Smooth muscle cell (in vitro differentiated cells): Measurements from ENCODE around the gene SDK2. TPM values are rescaled to one million over a fixed set of nuclear protein-coding genes. Genes with fewer than 3 reads are reported as not detected.

Experiments
- DNase-seq: peaks from one replicate; lab custom pipeline; 2025; ENCODE audit not compliant: unreplicated experiment; lab: John Stamatoyannopoulos, UW
- H2AFZ ChIP-seq: fragments of 200-600 bp; sonication (generic); 2 replicates; pipeline ENCODE4 v1.6.0; 2016; ENCODE audit warnings: antibody characterized with exemption, low read depth, mild to moderate bottlenecking
- H3F3A ChIP-seq: fragments of 200-600 bp; sonication (generic); 2 replicates; pipeline ENCODE4 v1.6.0; 2017; ENCODE audit warnings: antibody characterized with exemption, low read depth
- H3K27ac ChIP-seq: fragments of 200-600 bp; sonication (generic); 2 replicates; pipeline ENCODE4 v1.5.1; 2016; ENCODE audit warnings: low read depth, mild to moderate bottlenecking
- H3K27me3 ChIP-seq: fragments of 200-600 bp; sonication (generic); 2 replicates; pipeline ENCODE4 v1.6.1; 2016; ENCODE audit warnings: low read depth, mild to moderate bottlenecking
- H3K36me3 ChIP-seq: fragments of 200-600 bp; sonication (generic); 2 replicates; pipeline ENCODE4 v1.5.1; 2016; ENCODE audit warnings: low read depth
- H3K4me1 ChIP-seq: fragments of 200-600 bp; sonication (generic); 2 replicates; pipeline ENCODE4 v1.5.1; 2016; ENCODE audit warnings: low read depth
- H3K4me2 ChIP-seq: fragments of 200-600 bp; sonication (generic); 2 replicates; pipeline ENCODE4 v1.6.0; 2016; ENCODE audit warnings: mild to moderate bottlenecking
- H3K4me3 ChIP-seq: fragments of 200-600 bp; sonication (generic); 2 replicates; pipeline ENCODE4 v1.5.1; 2016; ENCODE audit warnings: mild to moderate bottlenecking
- H3K79me2 ChIP-seq: fragments of 200-600 bp; sonication (generic); 2 replicates; pipeline ENCODE4 v1.6.0; 2016; ENCODE audit warnings: low read depth, mild to moderate bottlenecking
- H3K9ac ChIP-seq: fragments of 200-600 bp; sonication (generic); 2 replicates; pipeline ENCODE4 v1.6.0; 2016; ENCODE audit warnings: low read depth
- H3K9me3 ChIP-seq: fragments of 200-600 bp; sonication (generic); replicated peaks from 2 replicates; pipeline ENCODE4 v1.5.1; 2016; ENCODE audit warnings: low read depth
- H4K20me1 ChIP-seq: fragments of 200-600 bp; sonication (generic); 2 replicates; pipeline ENCODE4 v1.6.0; 2016; ENCODE audit warnings: low read depth
- WGBS: methylation state at CpG from one replicate; pipeline ENCODE4 v1.1.7; 2016; ENCODE audit warnings: low lambda C conversion rate; 5-methylcytosine and 5-hydroxymethylcytosine counted together
- polyA plus RNA-seq: library from polyadenylated mRNA; unstranded; fragments of >200 nt; fragmentation: Nextera tagmentation; extraction: Ambion mirVana; gene quantifications from 2 replicates; pipeline ENCODE4 v1.2.1, GENCODE V29; 2016
- total RNA-seq: library from RNA; depleted of rRNA; stranded (reverse); fragments of >200 nt; gene quantifications from 2 replicates; pipeline ENCODE4 v1.2.3, GENCODE V29; 2014
- TF ChIP-seq, protein P1 (sequence below): fragments of 200-600 bp; sonication (generic); IDR thresholded peaks from 2 replicates; pipeline ENCODE4 v1.5.1; 2017; ENCODE audit warnings: borderline replicate concordance, mild to moderate bottlenecking, antibody characterized with exemption; ENCODE audit not compliant: insufficient read depth, poor library complexity, severe bottlenecking

Gene SDK2
- total and polyA plus RNA-seq, 2 experiments from 2014 or later: 4.6 to 6.5 TPM

DNA sequence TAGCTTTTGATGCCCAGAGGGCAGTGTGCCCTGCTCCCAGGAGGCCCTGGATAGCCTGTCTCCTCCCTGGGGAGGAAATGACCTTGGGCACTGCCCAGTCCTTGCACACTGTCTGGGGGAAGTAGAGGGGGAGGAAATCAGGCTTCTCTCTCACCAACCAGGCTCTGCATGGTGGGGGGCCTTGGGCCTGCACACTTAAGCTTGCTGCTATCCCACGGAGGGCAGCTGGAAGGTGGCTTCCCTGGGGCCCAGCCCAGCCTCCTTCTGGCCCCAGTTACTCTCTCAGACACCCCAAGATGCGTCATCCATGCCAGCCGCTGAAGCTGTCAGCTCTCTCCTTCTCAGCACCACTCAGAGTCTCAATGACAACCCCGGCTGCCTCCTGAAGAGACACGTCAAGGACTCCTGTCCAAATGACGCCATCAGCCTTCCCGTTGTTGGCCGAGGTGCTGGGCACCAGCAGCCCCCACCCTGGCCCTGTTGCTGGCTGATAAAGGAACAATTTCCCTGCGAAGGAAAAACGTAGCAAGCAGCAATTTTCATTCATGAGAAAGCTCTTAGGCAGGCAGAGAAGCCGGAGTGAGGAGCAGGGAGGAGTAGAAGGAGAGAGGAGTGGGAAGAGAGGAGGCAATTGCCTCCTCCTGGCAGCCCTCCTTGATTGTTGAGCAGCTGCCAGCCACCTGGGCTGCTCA is 95.5 kb downstream of the SDK2 start:
- TF ChIP-seq, protein P1, sequence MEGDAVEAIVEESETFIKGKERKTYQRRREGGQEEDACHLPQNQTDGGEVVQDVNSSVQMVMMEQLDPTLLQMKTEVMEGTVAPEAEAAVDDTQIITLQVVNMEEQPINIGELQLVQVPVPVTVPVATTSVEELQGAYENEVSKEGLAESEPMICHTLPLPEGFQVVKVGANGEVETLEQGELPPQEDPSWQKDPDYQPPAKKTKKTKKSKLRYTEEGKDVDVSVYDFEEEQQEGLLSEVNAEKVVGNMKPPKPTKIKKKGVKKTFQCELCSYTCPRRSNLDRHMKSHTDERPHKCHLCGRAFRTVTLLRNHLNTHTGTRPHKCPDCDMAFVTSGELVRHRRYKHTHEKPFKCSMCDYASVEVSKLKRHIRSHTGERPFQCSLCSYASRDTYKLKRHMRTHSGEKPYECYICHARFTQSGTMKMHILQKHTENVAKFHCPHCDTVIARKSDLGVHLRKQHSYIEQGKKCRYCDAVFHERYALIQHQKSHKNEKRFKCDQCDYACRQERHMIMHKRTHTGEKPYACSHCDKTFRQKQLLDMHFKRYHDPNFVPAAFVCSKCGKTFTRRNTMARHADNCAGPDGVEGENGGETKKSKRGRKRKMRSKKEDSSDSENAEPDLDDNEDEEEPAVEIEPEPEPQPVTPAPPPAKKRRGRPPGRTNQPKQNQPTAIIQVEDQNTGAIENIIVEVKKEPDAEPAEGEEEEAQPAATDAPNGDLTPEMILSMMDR: no peak
- Histone ChIP-seq H2AFZ (no peak overlapping the region), H3K27ac (no peak overlapping the region), H3K4me1 (peaks cover 3% of the 10 kb centered on the region), H3K4me3 (no peak overlapping the region), H3K9ac (no peak overlapping the region), H3K27me3 (no peaks in the 10 kb centered on the region), H3K9me3 (no peaks in the 10 kb centered on the region), H4K20me1 (peaks cover 58% of the 10 kb centered on the region), H3K36me3 (no peaks in the 10 kb centered on the region), H3F3A (no peaks in the 10 kb centered on the region), H3K79me2 (no peaks in the 10 kb centered on the region), H3K4me2 (no peak overlapping the region)
- DNase-seq: no peak
- 89% methylated on average over 11 of the region's 11 CpGs for WGBS

DNA sequence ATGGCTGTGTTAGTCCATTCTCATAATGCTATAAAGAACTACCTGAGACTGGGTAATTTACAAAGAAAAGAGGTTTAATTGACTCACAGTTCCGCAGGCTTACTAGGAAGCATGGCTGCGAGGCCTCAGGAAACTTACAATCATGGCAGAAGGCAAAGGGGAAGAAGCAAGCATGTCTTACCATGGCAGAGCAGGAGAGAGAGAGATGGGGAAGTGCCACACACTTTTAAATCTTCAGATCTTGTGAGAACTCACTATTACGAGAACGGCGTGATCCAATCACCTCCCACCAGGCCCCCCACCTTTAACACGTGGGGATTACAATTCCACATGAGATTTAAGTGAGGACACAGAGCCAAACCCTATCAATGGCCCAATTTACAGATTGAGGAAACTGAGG is 96.5 kb downstream of the SDK2 start:
- Histone ChIP-seq H3K79me2 (no peaks in the 10 kb centered on the region), H3K27ac (no peak overlapping the region), H4K20me1 (peaks cover 51% of the 10 kb centered on the region), H3K4me3 (no peak overlapping the region), H3F3A (no peaks in the 10 kb centered on the region), H3K27me3 (no peaks in the 10 kb centered on the region), H3K9me3 (no peaks in the 10 kb centered on the region), H3K4me2 (no peak overlapping the region), H3K9ac (no peak overlapping the region), H2AFZ (no peak overlapping the region), H3K4me1 (peaks cover 3% of the 10 kb centered on the region), H3K36me3 (no peaks in the 10 kb centered on the region)
- WGBS: 96% methylated on average over 6 of the region's 6 CpGs
- TF ChIP-seq, protein P1: no peak
- no peak for DNase-seq

DNA sequence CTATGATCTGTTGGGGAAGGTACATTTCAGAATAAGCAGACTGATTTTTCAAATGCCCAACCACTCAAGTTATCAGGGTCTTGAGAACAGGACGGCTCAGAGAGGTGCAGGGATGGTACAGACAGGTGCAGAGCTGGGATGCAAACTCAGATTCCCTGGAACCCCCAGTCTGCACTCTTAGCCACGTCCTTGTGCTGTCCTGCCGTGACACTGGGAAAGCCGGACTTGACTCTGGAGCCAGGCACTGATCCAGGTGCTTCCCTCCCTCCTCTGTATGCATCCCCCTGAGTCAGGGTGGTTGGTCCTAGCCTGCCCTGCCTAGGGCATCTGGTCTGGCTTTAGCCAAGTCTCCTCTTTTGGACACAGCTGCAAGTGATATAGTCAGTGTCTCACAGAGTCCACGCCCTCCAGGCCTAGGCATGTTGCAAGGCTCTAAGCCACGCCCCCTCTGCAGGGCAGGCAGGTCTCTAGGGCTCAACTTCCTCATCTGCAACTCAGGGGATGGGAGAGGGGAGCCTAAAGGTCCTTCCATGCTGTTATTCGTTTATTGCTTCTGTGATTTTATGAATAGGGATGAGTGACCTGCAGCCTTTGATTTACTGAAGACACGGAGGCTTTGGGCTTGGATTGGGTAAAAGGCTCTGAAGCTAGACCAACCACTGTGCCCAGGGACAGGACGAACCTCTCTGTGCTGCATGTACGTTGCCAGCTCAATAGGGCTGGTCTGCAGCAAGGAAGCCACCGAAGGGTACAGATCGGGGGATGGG is 97.3 kb downstream of the SDK2 start:
- H3K4me3 ChIP-seq: no peak overlapping the region
- no peaks in the 10 kb centered on the region for H3F3A ChIP-seq
- no peak for DNase-seq
- H3K36me3 ChIP-seq: no peaks in the 10 kb centered on the region
- H3K4me2 ChIP-seq: no peak overlapping the region
- no peak overlapping the region for H3K9ac ChIP-seq
- H3K4me1 ChIP-seq: peaks cover 7% of the 10 kb centered on the region
- no peaks in the 10 kb centered on the region for H3K9me3 ChIP-seq
- no peaks in the 10 kb centered on the region for H3K27me3 ChIP-seq
- TF ChIP-seq, protein P1: no peak
- peaks cover 49% of the 10 kb centered on the region for H4K20me1 ChIP-seq
- no peaks in the 10 kb centered on the region for H3K79me2 ChIP-seq
- no peak overlapping the region for H3K27ac ChIP-seq
- WGBS: 81% methylated on average over 12 of the region's 12 CpGs
- no peak overlapping the region for H2AFZ ChIP-seq
